ENCODE measurements around the gene TUBA3E.
A peak's percentile ranks its signal among the peaks of the same experiment; 100 is the strongest.
"Not testable (repeated sequence)": the region's sequence is repeated elsewhere in the genome, so short reads cannot be mapped to it uniquely, and the experiment has no call there.

TUBA3E gene

GRCh38 chr2:130183512-130184373, 14.5 kb downstream of the TUBA3E start:
- Mint-ChIP-seq H3K9me3 (no peaks in the 10 kb centered on the region), H3K27ac (peak overlapping the region; percentile 82), H3K4me3 (peak overlapping the region; percentile 84), H3K36me3 (ENCODE audit: low read depth) (peaks cover 4% of the 10 kb centered on the region), H3K4me1 (ENCODE audit: low read depth) (peaks cover 12% of the 10 kb centered on the region), H3K27me3 (ENCODE audit: low read depth) (no peaks in the 10 kb centered on the region)

DNA sequence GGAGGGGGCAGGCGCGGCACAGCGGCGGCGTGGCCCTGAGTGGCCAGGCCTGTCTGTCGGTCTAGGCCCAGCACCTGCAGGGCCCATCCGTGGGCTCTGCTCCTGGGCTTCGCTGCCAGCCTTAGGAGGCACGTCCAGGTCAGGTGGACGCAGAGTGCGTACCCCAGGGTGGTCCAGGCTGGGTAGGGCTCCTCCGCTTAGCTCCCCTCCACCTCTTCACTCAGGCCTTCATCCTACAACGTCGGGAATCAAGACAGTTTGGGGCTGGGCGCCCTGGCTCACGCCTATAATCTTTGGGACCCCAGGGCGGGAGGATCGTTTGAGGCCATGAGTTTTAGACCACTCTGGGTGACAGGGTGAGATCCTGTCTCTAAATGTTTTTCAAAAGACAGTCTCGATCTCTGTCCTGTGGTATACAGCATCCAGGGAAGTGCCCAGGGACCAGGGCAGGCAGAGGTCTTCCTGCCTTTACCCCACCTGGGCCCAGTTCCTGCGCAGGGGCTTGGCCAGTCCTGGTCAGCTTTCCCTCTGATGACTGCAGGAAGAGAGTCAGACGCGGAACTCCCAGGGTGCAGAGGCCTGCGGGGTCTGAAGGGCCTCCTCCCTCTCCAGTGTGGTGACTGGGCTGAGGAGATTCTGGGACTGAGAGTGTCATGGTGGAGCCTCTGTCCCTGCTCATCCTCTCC, 15.3 kb downstream of the TUBA3E start:
- H3K4me3 Mint-ChIP-seq, result peak overlapping the region; percentile 84
- not testable (repeated sequence) for H3K36me3 Mint-ChIP-seq (ENCODE audit: low read depth); H3K27me3 Mint-ChIP-seq (ENCODE audit: low read depth); H3K9me3 Mint-ChIP-seq
- H3K27ac Mint-ChIP-seq, result peak overlapping the region; percentile 77
- H3K4me1 Mint-ChIP-seq (ENCODE audit: low read depth), result peaks cover 12% of the 10 kb centered on the region

DNA sequence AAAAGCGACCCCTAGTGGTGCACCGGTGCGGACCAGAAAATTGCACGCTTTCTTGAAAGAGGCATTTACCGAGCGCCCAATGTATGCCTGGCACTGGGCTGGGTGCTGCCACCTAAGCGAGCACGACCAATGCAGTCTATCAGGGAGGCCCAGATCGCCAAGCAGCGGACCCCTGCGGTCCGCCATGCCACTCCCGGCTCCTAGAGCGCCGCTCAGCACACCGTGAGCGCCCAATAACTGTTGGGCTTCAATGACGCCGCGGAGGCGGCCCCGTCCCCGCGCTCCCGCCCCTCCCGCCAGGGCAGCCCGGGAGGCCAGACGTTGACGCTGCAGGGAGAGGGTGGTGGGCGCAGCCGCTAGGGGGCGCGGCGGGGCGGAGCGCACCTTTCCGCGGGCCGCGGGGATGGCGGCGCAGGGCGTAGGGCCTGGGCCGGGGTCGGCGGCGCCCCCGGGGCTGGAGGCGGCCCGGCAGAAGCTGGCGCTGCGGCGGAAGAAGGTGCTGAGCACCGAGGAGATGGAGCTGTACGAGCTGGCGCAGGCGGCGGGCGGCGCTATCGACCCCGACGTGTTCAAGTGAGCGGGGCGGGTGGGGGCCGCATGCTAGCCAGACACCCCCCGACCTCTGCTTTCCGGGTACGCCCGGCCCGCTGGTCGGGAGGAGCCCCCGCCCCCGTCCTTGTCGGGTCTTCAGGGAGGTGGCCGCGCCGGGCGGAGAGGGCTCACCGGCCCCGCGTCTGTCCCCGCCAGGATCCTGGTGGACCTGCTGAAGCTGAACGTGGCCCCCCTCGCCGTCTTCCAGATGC, 16.2 kb downstream of the TUBA3E start, which contains the start of gene MZT2B:
Gene MZT2B, plus strand, starts transcription at position 383 of the 803 bp plus-strand sequence. Its CDS starts 21 bp downstream, at position 404.
- H3K4me3 Mint-ChIP-seq, result peak within 1 kb of the TSS; percentile 90
- H3K36me3 Mint-ChIP-seq (ENCODE audit: low read depth); H3K9me3 Mint-ChIP-seq; H3K27me3 Mint-ChIP-seq (ENCODE audit: low read depth): not testable (repeated sequence)
- H3K4me1 Mint-ChIP-seq (ENCODE audit: low read depth), result peaks cover 15% of the 10 kb centered on the region
- peak within 1 kb of the TSS; percentile 95 for H3K27ac Mint-ChIP-seq

- peak within 1 kb of the TSS; percentile 90 for H3K4me3 Mint-ChIP-seq
- no peaks in the 10 kb centered on the region for H3K27me3 Mint-ChIP-seq (ENCODE audit: low read depth)
- H3K9me3 Mint-ChIP-seq, result no peaks in the 10 kb centered on the region
- H3K4me1 Mint-ChIP-seq (ENCODE audit: low read depth), result peaks cover 14% of the 10 kb centered on the region
- peaks cover 2% of the 10 kb centered on the region for H3K36me3 Mint-ChIP-seq (ENCODE audit: low read depth)
- H3K27ac Mint-ChIP-seq, result peak within 1 kb of the TSS; percentile 95
Measured at GRCh38 chr2:130181325-130181879, 16.8 kb downstream of the TUBA3E start, which contains the start of gene SMPD4. Gene SMPD4, minus strand, starts transcription at chr2:130181602. Its CDS starts 5,010 bp downstream, at chr2:130176592.

GRCh38 chr2:130180404-130181324, 17.6 kb downstream of the TUBA3E start:
- not testable (repeated sequence) for H3K27me3 Mint-ChIP-seq (ENCODE audit: low read depth); H3K36me3 Mint-ChIP-seq (ENCODE audit: low read depth); H3K9me3 Mint-ChIP-seq
- H3K4me1 Mint-ChIP-seq (ENCODE audit: low read depth), result peaks cover 14% of the 10 kb centered on the region
- H3K27ac Mint-ChIP-seq, result peak overlapping the region; percentile 95
- peak overlapping the region; percentile 90 for H3K4me3 Mint-ChIP-seq

GRCh38 chr2:130174866-130175265, 23.4 kb downstream of the TUBA3E start:
- not testable (repeated sequence) for H3K9me3 Mint-ChIP-seq; H3K4me3 Mint-ChIP-seq; H3K27me3 Mint-ChIP-seq (ENCODE audit: low read depth); H3K27ac Mint-ChIP-seq
- peaks cover 10% of the 10 kb centered on the region for H3K4me1 Mint-ChIP-seq (ENCODE audit: low read depth)
- peaks cover 16% of the 10 kb centered on the region for H3K36me3 Mint-ChIP-seq (ENCODE audit: low read depth)

- Mint-ChIP-seq H3K27me3 (ENCODE audit: low read depth) (no peaks in the 10 kb centered on the region), H3K4me3 (no peak overlapping the region), H3K36me3 (ENCODE audit: low read depth) (peaks cover 22% of the 10 kb centered on the region), H3K9me3 (no peaks in the 10 kb centered on the region), H3K4me1 (ENCODE audit: low read depth) (peaks cover 12% of the 10 kb centered on the region), H3K27ac (no peak overlapping the region)
Measured at GRCh38 chr2:130169896-130170295, 28.3 kb downstream of the TUBA3E start.

GRCh38 chr2:130169163-130169562, 29.1 kb downstream of the TUBA3E start:
- Mint-ChIP-seq H3K4me1 (ENCODE audit: low read depth) (peaks cover 12% of the 10 kb centered on the region), H3K27ac (peak overlapping the region; percentile 73), H3K36me3 (ENCODE audit: low read depth) (peaks cover 29% of the 10 kb centered on the region), H3K4me3 (peak overlapping the region; percentile 35)
- H3K27me3 Mint-ChIP-seq (ENCODE audit: low read depth); H3K9me3 Mint-ChIP-seq: not testable (repeated sequence)

GRCh38 chr2:130166611-130167010, 31.6 kb downstream of the TUBA3E start:
- Mint-ChIP-seq H3K4me1 (ENCODE audit: low read depth) (peaks cover 12% of the 10 kb centered on the region), H3K36me3 (ENCODE audit: low read depth) (peaks cover 26% of the 10 kb centered on the region)
- H3K27ac Mint-ChIP-seq; H3K27me3 Mint-ChIP-seq (ENCODE audit: low read depth); H3K9me3 Mint-ChIP-seq; H3K4me3 Mint-ChIP-seq: not testable (repeated sequence)

DNA sequence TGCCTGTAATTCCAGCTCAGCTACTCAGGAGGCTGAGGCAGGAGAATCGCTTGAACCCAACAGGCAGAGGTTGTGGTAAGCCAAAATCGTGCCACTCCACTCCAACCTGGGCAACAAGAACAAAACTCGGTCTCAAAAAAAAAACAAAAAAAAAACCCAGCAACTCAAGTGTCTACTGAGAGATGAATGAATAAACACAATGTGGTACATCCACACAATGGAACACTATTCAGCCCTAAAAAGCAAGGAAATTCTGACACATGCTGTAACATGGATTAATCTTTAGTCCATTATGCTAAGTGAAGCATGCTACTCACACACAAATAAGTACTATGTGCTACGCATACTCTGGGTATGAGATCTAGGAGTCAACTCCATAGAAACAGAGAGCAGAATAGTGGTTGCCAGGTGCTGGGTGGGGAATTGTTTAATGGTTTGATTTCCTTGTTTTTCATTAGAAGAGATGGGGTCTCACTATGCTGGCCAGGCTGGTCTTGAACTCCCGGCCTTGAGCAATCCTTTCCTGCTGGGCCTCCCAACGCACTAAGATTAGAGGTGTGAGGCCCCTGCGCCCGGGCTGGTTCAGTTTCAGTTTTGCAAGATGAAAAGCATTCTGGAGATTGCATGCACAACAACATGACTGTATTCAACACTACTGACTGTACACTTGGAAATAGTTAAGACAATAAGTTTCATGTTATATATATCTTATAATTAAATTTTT, 32.8 kb downstream of the TUBA3E start:
- no peak overlapping the region for H3K27ac Mint-ChIP-seq
- H3K36me3 Mint-ChIP-seq (ENCODE audit: low read depth), result peaks cover 28% of the 10 kb centered on the region
- H3K4me1 Mint-ChIP-seq (ENCODE audit: low read depth), result peaks cover 12% of the 10 kb centered on the region

GRCh38 chr2:130162968-130163367, 35.3 kb downstream of the TUBA3E start:
- H3K27ac Mint-ChIP-seq, result no peak overlapping the region
- no peaks in the 10 kb centered on the region for H3K9me3 Mint-ChIP-seq
- H3K36me3 Mint-ChIP-seq (ENCODE audit: low read depth), result peaks cover 28% of the 10 kb centered on the region
- no peak overlapping the region for H3K4me3 Mint-ChIP-seq
- H3K4me1 Mint-ChIP-seq (ENCODE audit: low read depth), result peaks cover 13% of the 10 kb centered on the region
- no peaks in the 10 kb centered on the region for H3K27me3 Mint-ChIP-seq (ENCODE audit: low read depth)

More for the DNA sequence above, 32.8 kb downstream of the TUBA3E start:
- H3K27me3 Mint-ChIP-seq (ENCODE audit: low read depth), result no peaks in the 10 kb centered on the region
- H3K4me3 Mint-ChIP-seq, result no peak overlapping the region
- no peaks in the 10 kb centered on the region for H3K9me3 Mint-ChIP-seq

- not testable (repeated sequence) for H3K4me3 Mint-ChIP-seq; H3K27ac Mint-ChIP-seq; H3K27me3 Mint-ChIP-seq (ENCODE audit: low read depth); H3K9me3 Mint-ChIP-seq
- peaks cover 23% of the 10 kb centered on the region for H3K36me3 Mint-ChIP-seq (ENCODE audit: low read depth)
- peaks cover 10% of the 10 kb centered on the region for H3K4me1 Mint-ChIP-seq (ENCODE audit: low read depth)
Measured at GRCh38 chr2:130162486-130162885, 35.8 kb downstream of the TUBA3E start.
